CD1c-positive myeloid dendritic cell (primary cell): Measurements from ENCODE around the gene MYO18A.

Experiments
- DNase-seq: peaks from one replicate; pipeline ENCODE4 v3.0.0-alpha.2; 2016; ENCODE audit errors: extremely low spot score

Gene MYO18A

DNA sequence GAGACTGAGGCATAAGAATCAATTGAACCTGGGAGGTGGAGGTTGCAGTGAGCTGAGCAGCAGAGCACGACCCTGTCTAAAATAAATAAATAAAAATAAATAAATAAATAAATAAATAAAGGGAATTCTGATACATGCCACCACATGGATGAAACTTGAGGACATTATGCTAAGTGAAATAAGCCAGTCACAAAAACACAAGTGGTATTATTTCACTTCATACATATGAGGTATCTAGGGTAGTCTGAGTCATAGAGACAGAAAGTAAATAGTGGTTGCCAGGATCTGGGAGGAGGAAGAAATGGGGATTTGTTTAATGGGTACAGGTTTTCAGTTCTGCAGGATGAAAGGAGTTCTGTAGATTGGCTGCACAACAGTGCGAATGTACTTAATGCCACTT lies 120.9 kb downstream of the MYO18A start:
- peak; percentile 67 for DNase-seq

DNA sequence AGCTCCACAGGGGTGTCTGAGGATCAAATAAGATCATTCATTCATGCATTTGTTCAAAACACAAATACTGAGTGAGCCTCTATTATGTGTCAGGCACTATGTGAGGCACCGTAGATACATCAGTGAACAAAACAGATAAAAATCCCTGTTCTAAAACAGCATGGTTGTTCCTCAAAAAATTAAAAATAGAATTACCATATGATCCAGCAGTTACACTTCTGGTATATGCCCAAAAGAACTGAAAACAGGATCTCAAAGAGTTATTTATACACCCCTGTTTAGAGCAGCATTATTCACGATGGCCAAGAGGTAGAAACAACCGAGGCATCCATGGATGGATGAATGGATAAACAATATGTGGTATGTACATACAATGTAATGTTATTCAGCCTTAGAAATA lies 121.8 kb downstream of the MYO18A start:
- DNase-seq: peak; percentile 46

DNA sequence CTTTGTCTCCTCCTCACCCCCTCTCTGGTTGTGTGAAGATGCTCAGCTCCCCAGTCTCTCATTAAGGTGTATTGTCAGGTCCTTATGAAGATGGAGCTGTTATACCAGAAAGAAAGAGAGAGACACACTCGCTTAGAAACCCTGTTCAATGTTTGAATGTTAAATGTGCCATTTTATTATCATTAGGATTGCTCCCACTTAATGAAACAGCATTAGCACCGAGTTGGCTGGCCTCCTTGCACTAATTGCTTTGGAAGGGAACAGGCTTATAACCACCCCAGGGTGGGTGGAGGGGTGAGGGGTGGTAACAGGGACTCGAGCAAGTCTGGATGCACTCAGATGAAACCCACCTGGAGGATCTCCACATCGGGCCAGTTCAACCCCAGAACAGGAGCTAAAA lies 122.8 kb downstream of the MYO18A start:
- DNase-seq: no peak

DNA sequence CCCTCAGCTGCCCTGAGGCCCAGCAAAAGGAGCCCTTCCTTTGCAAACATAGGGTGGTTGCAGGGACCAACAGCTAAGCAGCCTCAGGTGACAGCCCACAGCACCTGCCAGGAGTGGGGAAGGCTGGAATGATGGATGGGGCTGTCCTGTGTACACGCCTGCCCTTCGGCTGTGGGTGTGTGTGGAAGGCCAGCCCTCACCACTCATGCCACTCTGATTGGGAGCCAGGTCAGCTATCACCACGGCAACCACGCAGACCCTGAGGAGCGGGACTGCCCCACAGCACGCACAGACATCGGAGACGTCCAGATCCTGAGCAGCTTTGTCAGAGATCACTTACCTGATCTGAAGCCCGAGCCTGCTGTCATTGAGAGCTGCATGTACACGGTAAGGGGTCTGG lies 125.4 kb downstream of the MYO18A start:
- no peak for DNase-seq

DNA sequence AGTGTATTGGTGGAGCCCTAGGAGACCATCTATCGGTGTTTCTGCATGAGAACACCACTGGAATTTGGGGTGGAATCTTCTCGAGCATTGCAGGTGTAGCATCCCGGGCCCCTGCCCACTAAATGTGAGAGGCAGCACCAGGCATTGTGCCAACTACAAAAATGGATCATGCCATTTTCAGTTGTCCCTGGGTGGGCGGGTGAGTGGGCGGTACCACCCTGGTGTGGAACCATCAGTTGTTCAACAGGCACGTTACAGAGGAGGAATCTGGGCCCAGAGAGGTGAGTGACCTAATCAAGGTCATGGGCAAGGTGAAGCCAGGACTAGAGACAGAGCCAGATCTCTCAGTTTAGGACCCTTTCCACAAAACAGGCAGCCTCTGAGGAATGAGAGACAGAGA lies 128.5 kb downstream of the MYO18A start:
- no peak for DNase-seq

DNA sequence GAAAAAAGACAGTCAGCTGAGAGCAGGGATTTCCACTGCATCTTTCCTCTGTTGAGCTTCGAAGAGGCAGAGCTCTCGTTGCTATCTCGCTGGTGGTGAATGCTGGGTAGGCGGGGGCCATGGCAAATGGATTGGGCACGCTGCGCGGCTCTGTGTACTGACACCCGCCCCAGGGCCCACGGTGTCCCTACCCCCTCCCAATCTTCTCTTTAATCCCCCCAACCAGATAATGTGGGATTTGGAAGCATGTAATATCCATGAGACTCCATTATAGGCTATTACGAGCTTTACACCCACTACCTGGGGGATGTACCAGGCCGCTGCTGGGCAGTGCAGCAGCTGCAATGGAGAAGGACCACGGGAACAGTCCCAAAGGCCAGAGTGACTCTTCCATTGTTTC lies 129.0 kb downstream of the MYO18A start:
- no peak for DNase-seq

DNA sequence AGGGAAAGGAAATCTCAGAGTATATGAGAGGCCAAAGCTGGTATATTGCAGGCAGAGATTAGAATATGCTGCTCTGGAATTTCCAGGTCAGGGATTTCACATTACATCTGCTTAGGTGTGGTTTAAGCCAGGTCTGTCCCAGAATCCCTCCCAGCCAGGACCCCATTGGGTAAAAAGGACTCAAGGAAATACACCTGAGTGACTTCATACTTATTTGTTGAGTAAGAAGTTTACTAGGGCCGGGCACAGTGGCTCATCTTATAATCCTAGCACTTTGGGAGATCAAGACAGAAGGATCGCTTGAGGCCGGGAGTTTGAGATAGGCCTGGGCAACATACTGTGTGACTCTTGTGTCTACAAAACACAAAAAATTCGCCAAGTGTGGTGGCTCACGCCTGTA lies 130.0 kb downstream of the MYO18A start:
- no peak for DNase-seq

DNA sequence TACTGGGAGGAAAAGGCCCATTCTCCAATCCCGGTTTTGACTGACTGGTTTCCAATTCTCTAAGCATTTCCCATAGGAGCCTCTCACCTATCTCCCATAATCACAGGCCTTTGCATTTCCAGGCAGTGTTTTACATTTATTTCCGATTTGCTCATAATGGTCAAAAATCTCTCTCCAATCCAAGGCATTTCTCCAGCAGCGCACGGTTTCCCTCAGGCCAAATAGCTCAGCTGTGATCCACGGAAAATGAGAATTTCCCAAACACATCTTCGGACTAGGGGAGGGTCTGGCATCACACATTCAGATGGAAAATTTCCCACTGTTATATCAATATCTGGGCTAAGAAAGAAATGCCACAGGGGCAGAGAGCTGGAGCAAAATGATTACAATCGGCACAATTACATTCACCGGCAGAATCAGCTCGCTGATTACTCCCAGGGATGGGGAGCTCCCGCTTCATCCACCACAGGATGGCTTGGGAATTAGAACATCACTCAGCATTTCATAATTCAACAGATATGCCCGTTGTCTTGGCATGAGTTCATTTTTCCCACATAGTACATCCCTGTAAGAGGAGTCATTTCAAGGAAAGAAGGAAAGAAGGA lies 130.6 kb downstream of the MYO18A start:
- no peak for DNase-seq

DNA sequence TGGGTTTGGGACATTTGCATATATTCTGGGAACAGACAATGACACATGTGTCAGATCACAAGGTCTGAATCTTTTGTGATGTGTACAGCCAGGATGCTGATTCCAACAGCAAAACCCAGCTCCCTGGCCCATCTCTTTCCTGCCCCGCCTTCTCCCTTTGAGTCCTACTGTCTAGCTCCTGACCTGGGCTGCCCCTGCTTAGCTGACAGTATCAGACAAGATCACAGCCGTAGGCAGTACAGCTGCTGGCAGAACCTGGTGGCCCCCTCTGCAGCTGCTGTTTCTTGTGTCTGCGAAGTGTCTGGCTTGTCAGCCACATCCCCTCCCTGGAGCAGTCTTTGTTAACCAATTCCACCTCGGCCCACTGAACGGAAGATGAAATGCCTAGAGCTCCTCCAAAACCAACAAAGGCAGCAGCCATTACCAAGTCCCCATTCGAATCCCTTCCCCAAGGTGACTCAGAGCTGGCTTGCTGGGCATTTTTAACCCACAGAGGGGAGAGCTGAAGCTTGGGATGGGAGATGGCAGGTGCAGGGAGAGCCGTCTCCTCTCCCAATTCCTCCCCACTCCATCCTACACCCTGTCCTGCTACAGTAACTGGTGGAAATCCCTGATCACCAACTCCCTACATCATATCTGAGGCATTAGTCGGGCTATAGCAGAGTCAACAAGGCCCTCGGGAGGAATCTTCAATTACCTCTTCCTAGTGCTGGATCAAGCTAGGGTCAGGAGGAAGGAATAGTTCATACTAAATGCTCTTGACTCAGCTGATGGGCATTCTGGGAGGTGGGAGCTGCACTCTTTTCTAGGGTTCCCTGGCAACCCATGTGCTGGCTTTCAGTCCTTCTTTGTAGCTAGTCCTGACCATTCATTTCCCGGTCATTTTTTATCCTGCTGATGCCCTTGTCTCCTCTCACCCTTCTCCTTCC lies 131.5 kb downstream of the MYO18A start:
- DNase-seq: no peak

DNA sequence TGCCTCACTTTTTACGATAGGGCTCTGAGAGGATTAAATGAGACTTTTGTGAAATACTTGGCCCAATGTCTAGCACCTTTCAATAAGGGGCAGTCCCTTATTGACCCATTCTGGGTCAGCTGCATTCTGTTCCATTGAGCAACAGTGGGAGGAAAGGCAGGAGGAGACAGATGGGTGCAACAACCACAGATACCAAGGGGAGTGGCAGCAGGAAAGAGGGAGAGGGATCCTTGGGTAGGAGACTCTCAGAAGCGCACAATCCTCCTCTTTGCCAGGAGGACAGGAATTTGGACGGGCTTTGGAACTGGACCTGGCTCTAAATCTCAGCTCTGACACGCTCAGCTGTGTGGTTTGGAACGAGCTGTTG lies 133.7 kb downstream of the MYO18A start:
- DNase-seq: no peak

DNA sequence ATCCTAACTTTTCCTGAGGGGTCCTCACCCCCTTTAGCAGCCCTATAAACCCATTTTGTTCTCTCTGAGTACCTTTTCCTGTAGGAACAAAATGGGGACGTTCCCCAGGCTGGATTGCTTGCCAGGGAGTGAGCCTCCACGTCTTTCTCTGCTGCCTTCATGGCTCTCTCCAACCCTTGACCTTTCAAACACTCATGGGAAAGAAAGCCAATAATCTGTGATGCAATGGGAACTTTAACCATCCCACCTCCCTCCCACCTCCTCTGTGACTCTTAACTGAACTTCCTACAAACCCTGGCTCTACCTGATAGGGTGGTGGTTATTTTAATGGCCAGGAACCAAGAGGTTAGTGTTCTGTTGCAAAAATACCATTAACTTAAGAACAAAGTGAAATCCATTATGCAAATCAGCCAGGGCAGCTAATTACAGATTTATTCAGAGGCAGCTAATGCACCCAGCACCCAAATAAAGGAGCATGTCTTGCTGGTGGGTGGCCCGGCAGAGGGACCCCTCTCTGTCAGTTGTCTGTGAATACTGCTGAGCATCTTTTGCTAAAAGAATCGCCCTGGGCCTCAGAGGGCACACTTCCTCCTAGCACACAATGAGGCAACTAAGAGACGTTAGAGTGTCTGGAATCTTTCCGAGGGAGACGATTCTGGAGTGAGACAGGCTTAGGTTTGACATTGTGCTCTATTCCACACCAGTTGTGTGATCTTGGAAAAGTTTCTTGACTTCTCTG lies 134.3 kb downstream of the MYO18A start:
- DNase-seq: peak; percentile 52

DNA sequence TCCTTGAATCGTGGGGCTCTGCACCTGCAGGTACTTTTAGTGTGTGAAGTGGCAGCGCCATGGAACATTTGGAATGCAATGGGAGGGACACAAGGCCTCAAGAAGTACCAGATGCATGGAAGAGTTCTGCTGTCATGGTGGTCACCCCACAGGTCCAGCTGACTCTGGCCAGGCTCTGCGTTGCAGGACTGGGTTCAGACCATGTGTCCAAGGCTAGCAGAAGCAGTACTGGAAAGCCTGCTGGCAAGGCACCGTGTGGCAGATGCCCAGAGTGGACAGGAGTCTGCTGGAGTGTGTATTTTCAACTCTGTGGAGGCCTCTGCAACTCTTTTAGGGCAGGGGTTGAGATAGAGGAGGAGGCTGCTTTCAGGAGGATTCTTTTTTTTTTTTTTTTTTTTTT lies 135.2 kb downstream of the MYO18A start:
- DNase-seq: no peak

DNA sequence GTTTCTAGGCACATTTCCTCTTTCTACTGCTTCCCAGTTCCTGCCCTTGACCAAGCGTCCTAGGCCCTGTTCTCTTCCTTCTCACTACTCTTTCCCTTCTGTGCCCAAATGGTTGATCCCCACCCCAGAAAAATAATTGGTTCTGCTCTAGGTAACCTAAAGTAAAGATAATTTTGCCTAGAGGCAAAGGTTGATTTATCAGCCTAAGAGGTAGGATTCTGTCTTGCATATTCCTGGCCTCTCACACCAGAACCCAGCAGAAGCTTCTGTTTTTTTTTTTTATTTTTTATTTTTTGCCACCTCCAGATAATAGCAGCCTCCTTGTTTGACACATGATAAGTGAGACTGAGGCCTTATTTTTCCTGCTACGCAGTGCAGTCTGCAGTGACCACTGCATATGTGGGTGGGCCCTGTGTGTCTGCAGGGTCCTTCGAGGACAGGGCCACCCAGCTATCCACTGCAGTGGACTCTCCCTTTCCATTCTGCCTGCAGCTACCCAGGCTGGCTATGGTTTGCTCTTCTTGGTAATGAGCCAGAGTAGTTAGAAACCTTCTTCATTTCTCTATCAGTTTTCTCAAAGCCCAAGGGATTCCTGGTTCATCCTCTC lies 136.6 kb downstream of the MYO18A start:
- DNase-seq: peak; percentile 54

DNA sequence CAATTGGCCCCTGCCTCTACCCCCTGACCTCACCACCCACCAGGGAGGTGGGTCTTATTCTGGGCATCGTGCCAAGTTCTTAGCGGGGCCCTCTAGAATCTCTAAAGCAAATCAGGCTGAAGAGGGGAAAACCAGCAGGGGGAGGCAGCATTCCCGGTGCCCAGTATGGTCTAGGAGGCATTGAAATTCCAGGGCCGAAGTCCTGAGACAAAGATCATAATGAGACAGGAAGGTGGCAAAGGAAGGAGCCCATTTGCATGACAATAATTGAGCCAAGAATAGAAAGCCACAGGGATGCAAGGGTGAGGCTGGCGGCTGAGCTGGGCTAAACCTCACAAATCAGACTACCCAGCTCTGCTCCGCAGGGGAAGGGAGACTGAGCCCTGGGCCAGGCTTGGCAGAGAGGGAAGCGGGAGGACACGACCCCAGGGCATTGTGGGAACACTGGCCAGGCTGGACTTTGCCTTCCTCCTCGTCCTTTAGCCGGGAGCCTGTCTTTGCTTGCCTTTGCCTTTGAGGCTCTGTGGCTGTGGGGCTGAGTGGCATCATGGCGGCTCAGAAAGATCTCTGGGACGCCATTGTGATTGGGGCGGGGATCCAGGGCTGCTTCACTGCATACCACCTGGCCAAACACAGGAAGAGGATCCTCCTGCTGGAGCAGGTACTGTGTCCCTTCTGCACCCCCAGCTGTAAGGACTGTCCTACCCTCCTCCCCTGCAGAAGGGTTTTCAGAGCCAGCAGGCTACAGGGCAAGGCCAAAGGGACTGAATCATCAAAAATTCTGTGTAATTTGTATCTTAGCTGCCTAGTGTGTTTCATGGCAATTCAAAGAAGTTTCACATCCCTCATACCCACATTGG lies 137.3 kb downstream of the MYO18A start, which contains the start of gene PIPOX:
PIPOX (plus strand) TSS at position 463 of the 860 bp plus-strand sequence; CDS start at position 548, 85 bp downstream.
- DNase-seq: peak; percentile 92

DNA sequence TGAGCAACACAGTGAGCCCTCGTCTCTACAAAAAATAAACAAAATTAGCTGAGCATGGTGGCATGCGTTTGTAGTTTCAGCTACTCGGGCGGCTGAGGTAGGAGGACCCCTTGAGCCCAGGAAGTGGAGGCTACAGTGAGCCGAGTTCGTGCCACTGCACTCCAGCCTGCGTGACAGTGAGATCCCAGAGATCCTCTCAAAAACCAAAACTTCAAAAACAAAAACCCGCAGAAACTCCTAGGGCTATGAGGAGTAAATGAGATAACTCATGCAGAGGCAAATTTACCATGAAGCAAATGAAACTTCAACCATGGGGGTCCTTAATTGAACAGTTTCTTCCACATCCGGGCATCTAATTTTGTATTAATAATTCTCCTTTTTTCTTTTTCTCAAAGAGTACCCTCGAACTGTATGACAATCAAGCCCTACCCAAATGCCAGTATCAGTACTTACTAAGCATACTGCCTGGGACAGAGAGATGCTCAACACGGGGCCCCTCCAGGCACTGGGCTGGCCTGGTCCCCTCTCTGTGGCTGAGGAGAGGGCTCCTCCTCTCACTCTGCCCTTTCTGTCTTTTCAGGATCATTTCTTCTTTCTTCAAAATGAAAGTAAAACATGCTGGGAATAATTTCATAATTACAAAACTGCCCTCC lies 138.0 kb downstream of the MYO18A start:
- DNase-seq: no peak

DNA sequence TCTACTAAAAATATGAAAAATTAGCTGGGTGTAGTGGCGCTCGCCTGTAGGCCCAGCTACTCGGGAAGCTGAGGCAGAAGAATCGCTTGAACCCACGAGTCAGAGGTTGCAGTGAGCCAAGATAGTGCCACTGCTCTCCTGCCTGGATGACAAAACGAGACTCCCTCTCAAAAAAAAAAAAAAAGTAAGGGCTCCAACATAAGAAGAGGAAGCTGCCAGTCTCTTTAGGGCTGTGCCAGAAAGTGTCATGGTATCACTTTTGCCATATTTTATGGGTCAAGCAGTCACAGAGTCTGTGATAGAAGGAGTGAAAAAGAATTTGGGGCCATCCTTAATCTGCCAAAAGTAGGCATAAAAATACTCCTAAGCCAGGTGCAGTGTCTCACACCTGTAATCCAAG lies 138.6 kb downstream of the MYO18A start:
- DNase-seq: peak; percentile 52

DNA sequence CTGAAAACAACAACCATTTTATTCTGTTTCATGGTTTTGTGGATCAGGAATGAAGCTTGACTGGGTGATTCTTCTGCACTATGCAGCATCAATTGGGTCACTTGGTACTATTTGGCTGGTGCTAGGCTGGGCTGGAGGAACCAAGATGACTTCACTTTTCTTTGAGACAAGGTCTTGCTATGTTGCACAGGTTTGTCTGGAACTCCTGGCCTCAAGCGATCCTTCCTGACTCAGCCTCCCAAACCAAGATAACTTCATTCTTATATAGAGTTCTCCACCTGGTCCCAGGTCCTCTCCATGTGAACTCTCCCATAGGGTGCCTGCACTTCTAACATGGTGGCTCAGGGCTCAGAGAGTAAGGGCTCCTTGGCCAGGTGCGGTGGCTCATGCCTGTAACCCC lies 139.1 kb downstream of the MYO18A start:
- DNase-seq: no peak

DNA sequence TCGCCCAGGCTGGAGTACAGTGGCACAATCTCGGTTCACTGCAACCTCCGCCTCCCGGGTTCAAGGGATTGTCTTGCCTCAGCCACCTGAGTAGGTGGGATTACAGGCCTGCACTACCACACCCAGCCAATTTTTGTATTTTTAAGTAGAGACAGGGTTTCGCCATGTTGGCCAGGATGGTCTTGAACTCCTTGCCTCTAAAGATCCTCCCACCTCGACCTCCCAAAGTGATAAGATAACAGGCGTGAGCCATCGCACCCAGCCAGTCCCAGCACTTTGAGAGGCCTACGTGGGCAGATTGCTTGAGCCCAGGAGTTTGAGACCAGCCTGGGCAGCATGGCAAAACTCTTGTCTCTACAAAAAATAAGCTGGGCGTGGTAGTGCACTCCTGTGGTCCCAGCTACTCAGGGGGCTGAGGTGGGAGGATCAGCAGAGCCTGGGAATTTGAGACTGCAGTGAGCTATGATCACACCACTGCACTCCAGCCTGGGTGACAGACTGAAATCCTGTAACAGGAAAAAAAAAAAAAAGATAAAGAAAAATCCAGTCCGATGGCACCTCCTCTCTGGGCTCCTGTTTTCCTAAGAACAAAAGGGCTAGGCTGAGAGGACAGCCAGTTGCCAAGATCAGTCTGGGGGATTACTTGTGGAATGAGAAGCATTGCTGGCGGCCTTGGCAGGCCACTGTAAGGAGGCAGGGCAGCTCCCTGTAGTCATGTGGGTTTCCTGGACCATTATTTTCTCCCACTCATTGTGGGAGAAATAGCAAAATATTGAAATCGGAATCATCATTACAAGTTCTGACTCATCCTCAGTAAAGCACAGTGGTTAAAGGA lies 140.2 kb downstream of the MYO18A start:
- DNase-seq: peak; percentile 43

DNA sequence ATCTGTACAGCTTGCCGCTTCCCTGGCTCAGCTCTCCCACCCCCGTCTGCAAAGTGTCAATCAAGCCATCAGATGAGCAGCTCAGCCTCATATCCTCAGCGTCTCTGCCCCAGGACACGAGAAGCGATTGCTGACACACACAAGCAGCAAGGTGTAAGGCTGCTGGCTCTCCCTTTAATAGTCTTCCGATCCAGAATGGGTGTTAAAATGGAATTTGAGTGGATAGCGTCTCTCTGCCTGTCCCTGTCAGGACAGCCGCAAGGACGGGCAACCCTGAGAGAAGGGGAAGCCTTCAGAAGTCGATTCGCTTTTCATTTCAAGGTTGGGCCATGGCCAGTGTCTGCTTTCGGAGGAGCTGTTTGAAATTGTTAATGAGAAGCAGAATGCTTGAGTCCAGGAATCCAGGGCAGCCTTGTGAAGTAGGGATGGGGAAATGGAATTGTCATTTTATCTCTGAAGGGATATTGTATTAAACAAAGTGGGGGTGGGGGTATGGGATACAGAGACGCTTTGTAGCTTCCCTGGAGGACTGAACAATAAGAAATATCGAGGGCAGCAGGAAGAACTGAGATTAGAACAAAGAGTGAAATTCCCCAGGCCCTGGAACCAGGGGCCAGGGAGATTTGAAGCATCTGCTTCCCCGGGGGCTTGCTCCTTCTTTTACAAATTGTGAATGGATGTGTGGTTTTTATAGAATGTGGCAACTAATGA lies 142.0 kb downstream of the MYO18A start:
- no peak for DNase-seq
